ENCODE results near the gene TLCD5.

The TLCD5 gene

GRCh38 chr11:120344302-120345004 lies 19.4 kb downstream of the TLCD5 start:
- DNase-seq (ENCODE audit: low spot score): no peak
- POLR2A ChIA-PET (ENCODE audit: low non-redundant PET): no interaction called here
- TF ChIP-seq, protein P1, sequence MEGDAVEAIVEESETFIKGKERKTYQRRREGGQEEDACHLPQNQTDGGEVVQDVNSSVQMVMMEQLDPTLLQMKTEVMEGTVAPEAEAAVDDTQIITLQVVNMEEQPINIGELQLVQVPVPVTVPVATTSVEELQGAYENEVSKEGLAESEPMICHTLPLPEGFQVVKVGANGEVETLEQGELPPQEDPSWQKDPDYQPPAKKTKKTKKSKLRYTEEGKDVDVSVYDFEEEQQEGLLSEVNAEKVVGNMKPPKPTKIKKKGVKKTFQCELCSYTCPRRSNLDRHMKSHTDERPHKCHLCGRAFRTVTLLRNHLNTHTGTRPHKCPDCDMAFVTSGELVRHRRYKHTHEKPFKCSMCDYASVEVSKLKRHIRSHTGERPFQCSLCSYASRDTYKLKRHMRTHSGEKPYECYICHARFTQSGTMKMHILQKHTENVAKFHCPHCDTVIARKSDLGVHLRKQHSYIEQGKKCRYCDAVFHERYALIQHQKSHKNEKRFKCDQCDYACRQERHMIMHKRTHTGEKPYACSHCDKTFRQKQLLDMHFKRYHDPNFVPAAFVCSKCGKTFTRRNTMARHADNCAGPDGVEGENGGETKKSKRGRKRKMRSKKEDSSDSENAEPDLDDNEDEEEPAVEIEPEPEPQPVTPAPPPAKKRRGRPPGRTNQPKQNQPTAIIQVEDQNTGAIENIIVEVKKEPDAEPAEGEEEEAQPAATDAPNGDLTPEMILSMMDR (conservative IDR thresholded peaks at IDR 0.05; ENCODE audit: low read depth): no peak
- H3K27ac ChIP-seq: peak overlapping the region; percentile 34; the same call in 1 of the 2 replicates
- CTCF ChIA-PET: no interaction called here

- POLR2A ChIA-PET (ENCODE audit: low non-redundant PET): interaction anchor here (0.6 kb wide), 1 partner anchor 914 kb away, joined by 6 read pairs; no protein-coding TSS in a partner anchor
- no peak overlapping the region for H3K27ac ChIP-seq
These were observed 21.1 kb downstream of the TLCD5 start for GRCh38 chr11:120346233-120346632.

DNA sequence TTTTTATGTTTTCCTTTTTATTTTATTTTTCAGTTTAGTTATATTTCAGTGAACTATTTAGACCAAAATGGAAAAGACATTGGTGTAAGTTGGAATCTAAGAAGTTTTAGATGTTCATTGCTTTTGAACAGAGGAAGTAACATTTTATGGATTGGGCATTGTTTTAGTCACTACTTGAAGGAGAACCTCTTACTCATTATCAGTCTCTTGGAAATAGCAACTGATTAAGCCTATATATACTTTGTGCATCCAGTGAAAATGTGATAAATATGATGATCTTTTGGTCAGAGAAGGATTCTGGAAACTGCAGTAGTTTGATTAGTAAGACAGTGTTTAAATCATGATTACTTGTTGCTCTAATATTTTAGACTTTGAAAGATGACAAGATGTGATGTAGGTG lies 25.5 kb downstream of the TLCD5 start:
- CTCF ChIA-PET: no interaction called here
- POLR2A ChIA-PET (ENCODE audit: low non-redundant PET): no interaction called here
- no peak for DNase-seq (ENCODE audit: low spot score)
- TF ChIP-seq, protein P1 (conservative IDR thresholded peaks at IDR 0.05; ENCODE audit: low read depth): no peak
- H3K27ac ChIP-seq: no peak overlapping the region

More at GRCh38 chr11:120346233-120346632, 21.1 kb downstream of the TLCD5 start:
- TF ChIP-seq, protein P1 (conservative IDR thresholded peaks at IDR 0.05; ENCODE audit: low read depth): no peak
- CTCF ChIA-PET: no interaction called here
- no peak for DNase-seq (ENCODE audit: low spot score)

- CTCF ChIA-PET: no interaction called here
These were observed 27.3 kb downstream of the TLCD5 start for GRCh38 chr11:120352405-120352804.

DNA sequence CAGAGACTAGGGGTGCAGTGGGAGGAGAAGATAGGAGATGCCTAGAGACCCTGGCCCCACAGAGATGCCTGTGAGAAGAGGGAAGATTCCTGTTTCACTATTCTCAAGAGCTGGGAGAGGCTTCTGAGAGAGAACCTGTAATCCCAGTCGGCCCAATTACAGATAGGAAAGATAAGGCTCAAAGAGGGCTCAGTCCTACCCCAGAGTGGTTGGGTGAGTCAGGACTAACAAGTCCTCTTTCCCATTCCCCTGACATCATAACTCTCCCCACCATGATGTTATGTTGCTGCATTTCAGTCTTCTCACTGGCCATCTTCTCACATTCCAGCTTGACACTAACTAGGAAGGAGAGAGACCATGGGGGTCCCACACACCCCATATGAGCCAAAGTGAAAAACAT lies 29.0 kb downstream of the TLCD5 start:
- no peak for DNase-seq (ENCODE audit: low spot score)
- ChIA-PET POLR2A (ENCODE audit: low non-redundant PET) (no interaction called here), CTCF (no interaction called here)
- TF ChIP-seq, protein P1 (conservative IDR thresholded peaks at IDR 0.05; ENCODE audit: low read depth): no peak
- no peak overlapping the region for H3K27ac ChIP-seq

More at GRCh38 chr11:120352405-120352804, 27.3 kb downstream of the TLCD5 start:
- TF ChIP-seq, protein P1 (conservative IDR thresholded peaks at IDR 0.05; ENCODE audit: low read depth): no peak
- no peak for DNase-seq (ENCODE audit: low spot score)
- POLR2A ChIA-PET (ENCODE audit: low non-redundant PET): no interaction called here
- H3K27ac ChIP-seq: no peak overlapping the region

GRCh38 chr11:120354779-120355178 lies 29.7 kb downstream of the TLCD5 start:
- POLR2A ChIA-PET (ENCODE audit: low non-redundant PET): no interaction called here
- TF ChIP-seq, protein P1 (conservative IDR thresholded peaks at IDR 0.05; ENCODE audit: low read depth): no peak
- H3K27ac ChIP-seq: no peak overlapping the region
- no peak for DNase-seq (ENCODE audit: low spot score)
- CTCF ChIA-PET: no interaction called here

Measured in RWPE1 (cell line).